Cardiac muscle cell (in vitro differentiated cells and primary cell): Measurements from ENCODE around the gene TRIM67. TPM values are rescaled to one million over a fixed set of nuclear protein-coding genes. Genes with fewer than 3 reads are reported as not detected.
A peak's percentile ranks its signal among the peaks of the same experiment; 100 is the strongest.

ENCODE experiments used
- DNase-seq, 2 donors: peaks; one replicate each; pipeline versions ENCODE4 v3.0.0 to v3.0.0-alpha.2; 2010 to 2017; ENCODE audit warnings: low read depth in 1 of 2, low spot score in 1 of 2
- H3K27ac ChIP-seq: fragments of 200-600 bp; sonication (generic); 2 replicates; pipeline ENCODE4 v1.5.1; 2016
- H3K27me3 ChIP-seq: fragments of 200-600 bp; sonication (generic); 2 replicates; pipeline ENCODE4 v1.6.0; 2016; ENCODE audit warnings: control low read depth
- H3K36me3 ChIP-seq: fragments of 200-600 bp; sonication (generic); 2 replicates; pipeline ENCODE4 v1.5.1; 2016; ENCODE audit warnings: control low read depth
- H3K4me1 ChIP-seq: fragments of 200-600 bp; sonication (generic); 2 replicates; pipeline ENCODE4 v1.8.1; 2017; ENCODE audit warnings: low read depth, mild to moderate bottlenecking, mixed run types
- H3K4me3 ChIP-seq: fragments of 200-600 bp; sonication (generic); 2 replicates; pipeline ENCODE4 v1.5.1; 2016; ENCODE audit warnings: mild to moderate bottlenecking
- H3K9me3 ChIP-seq: fragments of 200-600 bp; sonication (generic); 2 replicates; pipeline ENCODE4 v1.5.1; 2017; ENCODE audit warnings: low read depth, mild to moderate bottlenecking, control low read depth
- CTCF ChIP-seq: IDR thresholded peaks from 2 replicates; pipeline ENCODE4 v1.5.1; 2012; ENCODE audit warnings: low read depth, mild to moderate bottlenecking, low read length
- polyA plus RNA-seq: library from polyadenylated mRNA; unstranded; fragments of >200 nt; fragmentation: Nextera tagmentation; extraction: Ambion mirVana; gene quantifications from 2 replicates; pipeline ENCODE4 v1.2.1, GENCODE V29; 2016
- total RNA-seq: library from RNA; depleted of rRNA; stranded (reverse); fragments of >200 nt; gene quantifications from 2 replicates; pipeline ENCODE4 v1.2.3, GENCODE V29; 2016

TRIM67 gene
- total and polyA plus RNA-seq, 2 experiments from 2014 or later: 0.06 TPM; not detected in 1

- peaks cover 29% of the 10 kb centered on the region for H3K27me3 ChIP-seq
- H3K9me3 ChIP-seq: no peaks in the 10 kb centered on the region
- no peak overlapping the region for H3K27ac ChIP-seq
- peaks cover 4% of the 10 kb centered on the region for H3K36me3 ChIP-seq
- H3K4me1 ChIP-seq: no peaks in the 10 kb centered on the region
- H3K4me3 ChIP-seq: no peak overlapping the region
- TF ChIP-seq CTCF: no peak
- DNase-seq: no peak
Measured at GRCh38 chr1:231220801-231221200, 58.9 kb downstream of the TRIM67 start.

GRCh38 chr1:231226156-231226555 lies 64.3 kb downstream of the TRIM67 start:
- no peak for TF ChIP-seq CTCF
- no peak overlapping the region for H3K4me3 ChIP-seq
- peaks cover 13% of the 10 kb centered on the region for H3K36me3 ChIP-seq
- DNase-seq: no peak
- H3K27ac ChIP-seq: no peak overlapping the region
- no peaks in the 10 kb centered on the region for H3K4me1 ChIP-seq
- H3K9me3 ChIP-seq: no peaks in the 10 kb centered on the region
- H3K27me3 ChIP-seq: no peaks in the 10 kb centered on the region

- Histone ChIP-seq H3K4me3 (no peak overlapping the region), H3K9me3 (no peaks in the 10 kb centered on the region), H3K36me3 (peaks cover 5% of the 10 kb centered on the region), H3K27ac (no peak overlapping the region), H3K27me3 (no peaks in the 10 kb centered on the region), H3K4me1 (no peaks in the 10 kb centered on the region)
- DNase-seq: no peak
- no peak for TF ChIP-seq CTCF
Measured at GRCh38 chr1:231231511-231231910, 69.7 kb downstream of the TRIM67 start.

- TF ChIP-seq CTCF: no peak
- no peaks in the 10 kb centered on the region for H3K4me1 ChIP-seq
- H3K9me3 ChIP-seq: no peaks in the 10 kb centered on the region
- no peak for DNase-seq
- no peak overlapping the region for H3K4me3 ChIP-seq
- no peaks in the 10 kb centered on the region for H3K27me3 ChIP-seq
- peaks cover 6% of the 10 kb centered on the region for H3K36me3 ChIP-seq
- no peak overlapping the region for H3K27ac ChIP-seq
Measured at GRCh38 chr1:231232870-231233734, 71.2 kb downstream of the TRIM67 start.

GRCh38 chr1:231233735-231234417 lies 72.0 kb downstream of the TRIM67 start:
- peak in 1 of 2 donors; percentile 7 for DNase-seq
- no peak for TF ChIP-seq CTCF
- Histone ChIP-seq H3K36me3 (peaks cover 13% of the 10 kb centered on the region), H3K9me3 (no peaks in the 10 kb centered on the region), H3K27me3 (no peaks in the 10 kb centered on the region), H3K4me3 (no peak overlapping the region), H3K27ac (no peak overlapping the region), H3K4me1 (no peaks in the 10 kb centered on the region)
